ENCODE data around the gene TBC1D22A. TPM values are rescaled to one million over a fixed set of nuclear protein-coding genes. Genes with fewer than 3 reads are reported as not detected.
A peak's percentile ranks its signal among the peaks of the same experiment; 100 is the strongest.

The TBC1D22A gene
- total and polyA plus RNA-seq, 10 of the 15 experiments (the other 5 are each of a cell fraction or from before 2014, with no cell fraction given), result 0.63 to 44.7 (median 27.4) TPM

- Histone ChIP-seq H3K36me3 (ENCODE audit: control insufficient read depth in 2 of 2, insufficient read depth in 2 of 2, low read length in 1 of 2) (peaks cover 4 to 6% of the 10 kb centered on the region in 2 experiments; a peak in 3 of 4 replicates), H3K4me1 (ENCODE audit: control insufficient read depth, insufficient read depth, low read length) (no peaks in the 10 kb centered on the region), H3K4me2 (ENCODE audit: control insufficient read depth, insufficient read depth) (no peak overlapping the region), H2AFZ (ENCODE audit: control insufficient read depth, low read depth, low read length) (no peak overlapping the region), H3K27me3 (replicated peaks in 1 of 2; ENCODE audit: control insufficient read depth in 2 of 2, insufficient read depth in 2 of 2, low read length in 1 of 2) (no peaks in the 10 kb centered on the region), H3K9me3 (replicated peaks; ENCODE audit: control insufficient read depth, insufficient read depth, low read length) (no peaks in the 10 kb centered on the region), H3K4me3 (no peak overlapping the region), H3K9ac (ENCODE audit: control insufficient read depth, insufficient read depth, low read length) (no peak overlapping the region), H4K20me1 (ENCODE audit: control insufficient read depth, insufficient read depth) (no peaks in the 10 kb centered on the region), H3K27ac (ENCODE audit: control insufficient read depth, insufficient read depth) (no peak overlapping the region), H3K79me2 (ENCODE audit: control insufficient read depth, insufficient read depth, low read length) (no peaks in the 10 kb centered on the region)
- in situ Hi-C loops (cut with MboI), result no loop called here
- no peak for TF ChIP-seq NFXL1 (IDR thresholded peaks at IDR 0.05; ENCODE audit: borderline replicate concordance)
- TF ChIP-seq POLR2A (IDR thresholded peaks at IDR 0.05; ENCODE audit: low read depth, low read length), result 0 out of 2 replicates have a peak, but pooled peaks have one; percentile 34
- no peak for DNase-seq (ENCODE audit: low read depth, low spot score)
- ChIA-PET CTCF (no interaction called here), RAD21 (ENCODE audit: unreplicated experiment) (no interaction called here), SMC1A (ENCODE audit: uncharacterized antibody, unreplicated experiment) (no interaction called here), POLR2A (no interaction called here)
- no TSS peak for BruUV-seq (replicated peaks)
- FAIRE-seq, result no peak
- 95% methylated on average over 18 of the region's 18 CpGs for WGBS (ENCODE audit: insufficient coverage, insufficient replicate concordance, low lambda C conversion rate, missing lambda C conversion rate)
- intact Hi-C loops (cut with micrococcal nuclease; ENCODE audit: unreplicated experiment), result no loop called here
- no peak for ATAC-seq
Observed at GRCh38 chr22:47038206-47038835, 275.9 kb downstream of the TBC1D22A start.

GRCh38 chr22:47039356-47039755, 276.9 kb downstream of the TBC1D22A start:
- WGBS (ENCODE audit: insufficient coverage, insufficient replicate concordance, low lambda C conversion rate, missing lambda C conversion rate), result 72% methylated on average over 2 of the region's 5 CpGs
- no peaks in the 10 kb centered on the region for H3K79me2 ChIP-seq (ENCODE audit: control insufficient read depth, insufficient read depth, low read length)
- ChIA-PET RAD21 (ENCODE audit: unreplicated experiment) (no interaction called here), POLR2A (no interaction called here), SMC1A (ENCODE audit: uncharacterized antibody, unreplicated experiment) (no interaction called here), CTCF (no interaction called here)
- no peak for FAIRE-seq
- no peak overlapping the region for H3K9ac ChIP-seq (ENCODE audit: control insufficient read depth, insufficient read depth, low read length)
- ATAC-seq, result no peak
- in situ Hi-C loops (cut with MboI) (no loop called here), intact Hi-C loops (cut with micrococcal nuclease; ENCODE audit: unreplicated experiment) (no loop called here)
- no peaks in the 10 kb centered on the region; the same call in 1 of the 2 replicates for H3K4me1 ChIP-seq (ENCODE audit: control insufficient read depth, insufficient read depth, low read length)
- no peaks in the 10 kb centered on the region for H3K9me3 ChIP-seq (replicated peaks; ENCODE audit: control insufficient read depth, insufficient read depth, low read length)
- H3K27me3 ChIP-seq (replicated peaks in 1 of 2; ENCODE audit: control insufficient read depth in 2 of 2, insufficient read depth in 2 of 2, low read length in 1 of 2), result no peaks in the 10 kb centered on the region
- no peak for DNase-seq (ENCODE audit: low read depth, low spot score)
- H3K27ac ChIP-seq (ENCODE audit: control insufficient read depth, insufficient read depth), result no peak overlapping the region
- H3K36me3 ChIP-seq (ENCODE audit: control insufficient read depth in 2 of 2, insufficient read depth in 2 of 2, low read length in 1 of 2), result peaks cover 2 to 6% of the 10 kb centered on the region in 2 experiments; a peak in 3 of 4 replicates
- no peaks in the 10 kb centered on the region for H4K20me1 ChIP-seq (ENCODE audit: control insufficient read depth, insufficient read depth)
- H3K4me2 ChIP-seq (ENCODE audit: control insufficient read depth, insufficient read depth), result no peak overlapping the region
- TF ChIP-seq PBX3 (IDR thresholded peaks at IDR 0.05; ENCODE audit: insufficient replicate concordance, low read depth, low read length) (no peak), TARDBP (IDR thresholded peaks at IDR 0.05; ENCODE audit: borderline replicate concordance) (no peak), FOS (IDR thresholded peaks at IDR 0.05; ENCODE audit: borderline replicate concordance, extremely low read depth, insufficient read length) (no peak)
- H2AFZ ChIP-seq (ENCODE audit: control insufficient read depth, low read depth, low read length), result no peak overlapping the region
- no TSS peak for BruUV-seq (replicated peaks)
- H3K4me3 ChIP-seq, result no peak overlapping the region

All from GM12878 (cell line).